Loucy (cell line): ENCODE results near the gene SLC26A9.

Experiments used
- H2AFZ ChIP-seq: fragments of 200-600 bp; sonication (generic); 2 replicates; pipeline ENCODE4 v1.6.0; 2016; ENCODE audit warnings: antibody characterized with exemption, mild to moderate bottlenecking, low read length, moderate library complexity
- H3F3A ChIP-seq: fragments of 200-600 bp; 2 replicates; pipeline ENCODE4 v1.6.0; 2016; ENCODE audit warnings: antibody characterized with exemption, low read depth, mild to moderate bottlenecking
- H3K27me3 ChIP-seq: fragments of 200-600 bp; sonication (generic); 2 replicates; pipeline ENCODE4 v1.6.1; 2014; ENCODE audit warnings: low read length, mild to moderate bottlenecking; ENCODE audit not compliant: insufficient read depth, poor library complexity, severe bottlenecking
- H3K36me3 ChIP-seq: fragments of 200-600 bp; sonication (generic); 2 replicates; pipeline ENCODE4 v1.6.1; 2016; ENCODE audit warnings: low read length; ENCODE audit not compliant: insufficient read depth
- H3K4me1 ChIP-seq: fragments of 200-600 bp; sonication (generic); 2 replicates; pipeline ENCODE4 v1.5.1; 2014; ENCODE audit warnings: low read length, mild to moderate bottlenecking; ENCODE audit not compliant: insufficient read depth, poor library complexity, severe bottlenecking
- H3K4me2 ChIP-seq: fragments of 200-600 bp; sonication (generic); 2 replicates; pipeline ENCODE4 v1.6.0; 2014; ENCODE audit warnings: antibody characterized with exemption, low read length, low read depth, mild to moderate bottlenecking; ENCODE audit not compliant: poor library complexity, severe bottlenecking
- H3K4me3 ChIP-seq: fragments of 200-600 bp; sonication (generic); 2 replicates; pipeline ENCODE4 v1.5.1; 2014; ENCODE audit warnings: low read length, mild to moderate bottlenecking, mixed read lengths; ENCODE audit not compliant: poor library complexity, severe bottlenecking
- H3K79me2 ChIP-seq: fragments of 200-600 bp; sonication (generic); 2 replicates; pipeline ENCODE4 v1.6.1; 2014; ENCODE audit warnings: low read length; ENCODE audit not compliant: insufficient read depth
- H3K9ac ChIP-seq: fragments of 200-600 bp; sonication (generic); 2 replicates; pipeline ENCODE4 v1.6.0; 2014; ENCODE audit warnings: mild to moderate bottlenecking, low read depth, low read length, moderate library complexity; ENCODE audit not compliant: poor library complexity, severe bottlenecking
- H3K9me2 ChIP-seq: fragments of 200-600 bp; sonication (generic); replicated peaks from 2 replicates; pipeline ENCODE4 v1.6.1; 2016; ENCODE audit warnings: low read depth, low read length, mixed read lengths
- H3K9me3 ChIP-seq: fragments of 200-600 bp; sonication (generic); 2 replicates; pipeline ENCODE4 v1.6.1; 2014; ENCODE audit warnings: mild to moderate bottlenecking, antibody characterized with exemption, low read length, low read depth; ENCODE audit not compliant: insufficient read depth
- H4K20me1 ChIP-seq: fragments of 200-600 bp; sonication (generic); 2 replicates; pipeline ENCODE4 v1.6.0; 2014; ENCODE audit warnings: antibody characterized with exemption, low read length, mild to moderate bottlenecking; ENCODE audit not compliant: insufficient read depth, poor library complexity, severe bottlenecking
- EZH2phosphoT487 ChIP-seq: fragments of 200-600 bp; IDR thresholded peaks from 2 replicates; pipeline ENCODE4 v1.6.1; 2018; ENCODE audit warnings: antibody characterized with exemption, mild to moderate bottlenecking, moderate library complexity, borderline replicate concordance
- TF ChIP-seq, protein P1 (sequence below): fragments of 200-600 bp; sonication (generic); conservative IDR thresholded peaks from 2 replicates; pipeline ENCODE4 v1.5.1; 2014; ENCODE audit warnings: mild to moderate bottlenecking, antibody characterized with exemption, low read length

SLC26A9 gene

DNA sequence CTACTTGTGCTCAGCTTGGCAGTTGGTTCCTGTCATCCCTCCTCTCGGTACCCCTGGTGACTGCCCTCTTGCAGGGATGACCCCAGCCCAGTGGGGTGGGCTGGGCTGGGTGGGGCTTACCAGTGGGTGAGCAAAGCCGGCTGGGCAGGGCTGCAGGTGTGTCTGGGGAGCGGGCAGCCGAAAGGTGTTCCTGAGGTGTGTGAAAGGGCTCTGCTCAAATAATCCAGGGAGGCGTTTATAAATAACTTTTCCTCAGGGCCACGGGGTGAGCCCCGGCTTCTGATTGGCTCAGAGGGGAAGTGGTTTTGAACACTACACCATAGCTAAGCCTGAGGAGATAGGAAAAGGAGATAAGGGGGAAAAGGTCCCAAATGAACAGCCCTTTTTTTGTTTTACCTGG is at the start of gene SLC26A9:
TSS of gene SLC26A9 (minus strand) at position 212 of the 400 bp plus-strand sequence. CDS start 7,636 bp downstream, outside the sequence.
- no peaks in the 10 kb centered on the region for H3K36me3 ChIP-seq
- H3K4me2 ChIP-seq = no peak within 1 kb of the TSS
- H3K9me2 ChIP-seq = no peaks in the 10 kb centered on the region
- H2AFZ ChIP-seq = no peak within 1 kb of the TSS
- no peak within 1 kb of the TSS for H3K4me3 ChIP-seq
- no peaks in the 10 kb centered on the region for H3K79me2 ChIP-seq
- no peak within 1 kb of the TSS for H3K9ac ChIP-seq
- peaks cover 16% of the 10 kb centered on the region for H3K4me1 ChIP-seq
- TF ChIP-seq, protein P1, sequence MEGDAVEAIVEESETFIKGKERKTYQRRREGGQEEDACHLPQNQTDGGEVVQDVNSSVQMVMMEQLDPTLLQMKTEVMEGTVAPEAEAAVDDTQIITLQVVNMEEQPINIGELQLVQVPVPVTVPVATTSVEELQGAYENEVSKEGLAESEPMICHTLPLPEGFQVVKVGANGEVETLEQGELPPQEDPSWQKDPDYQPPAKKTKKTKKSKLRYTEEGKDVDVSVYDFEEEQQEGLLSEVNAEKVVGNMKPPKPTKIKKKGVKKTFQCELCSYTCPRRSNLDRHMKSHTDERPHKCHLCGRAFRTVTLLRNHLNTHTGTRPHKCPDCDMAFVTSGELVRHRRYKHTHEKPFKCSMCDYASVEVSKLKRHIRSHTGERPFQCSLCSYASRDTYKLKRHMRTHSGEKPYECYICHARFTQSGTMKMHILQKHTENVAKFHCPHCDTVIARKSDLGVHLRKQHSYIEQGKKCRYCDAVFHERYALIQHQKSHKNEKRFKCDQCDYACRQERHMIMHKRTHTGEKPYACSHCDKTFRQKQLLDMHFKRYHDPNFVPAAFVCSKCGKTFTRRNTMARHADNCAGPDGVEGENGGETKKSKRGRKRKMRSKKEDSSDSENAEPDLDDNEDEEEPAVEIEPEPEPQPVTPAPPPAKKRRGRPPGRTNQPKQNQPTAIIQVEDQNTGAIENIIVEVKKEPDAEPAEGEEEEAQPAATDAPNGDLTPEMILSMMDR = no peak
- no peak for TF ChIP-seq EZH2phosphoT487
- H3K9me3 ChIP-seq = no peaks in the 10 kb centered on the region
- H3F3A ChIP-seq = no peaks in the 10 kb centered on the region
- H4K20me1 ChIP-seq = no peaks in the 10 kb centered on the region
- no peaks in the 10 kb centered on the region for H3K27me3 ChIP-seq

DNA sequence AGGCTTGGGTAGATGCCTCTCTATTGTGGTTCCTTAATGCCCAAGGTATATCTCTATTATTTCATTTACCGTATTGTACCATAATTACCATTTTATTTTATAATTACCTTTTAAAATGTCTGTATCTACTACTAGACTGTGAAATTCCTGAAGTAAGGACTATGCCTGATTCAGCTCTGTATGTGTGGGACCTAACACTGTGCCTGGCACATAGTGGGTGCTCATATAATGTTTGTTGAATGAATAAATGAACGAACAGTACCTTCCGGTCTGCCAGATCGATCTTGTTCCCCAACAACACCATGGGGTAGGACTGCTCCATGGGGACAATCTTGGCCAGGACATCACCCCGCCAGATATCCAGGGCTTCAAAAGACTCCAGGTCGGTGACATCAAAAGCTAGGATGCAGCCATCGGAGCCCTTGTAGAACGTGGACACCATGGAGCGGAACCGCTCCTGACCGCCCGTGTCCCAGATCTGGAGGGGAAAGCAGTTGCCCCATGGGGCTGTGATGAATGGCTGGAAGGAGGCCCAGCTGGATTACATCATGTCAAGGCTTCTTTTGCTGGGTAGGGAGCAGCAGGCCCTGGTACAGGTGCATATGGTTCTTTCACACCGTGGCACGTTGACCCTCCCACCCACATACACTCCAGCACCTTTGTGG is 49.1 kb upstream of the SLC26A9 start:
- Histone ChIP-seq H3K4me1 (peaks cover 18% of the 10 kb centered on the region), H3K4me2 (no peak overlapping the region), H3K36me3 (no peaks in the 10 kb centered on the region), H3K79me2 (no peaks in the 10 kb centered on the region), H3K4me3 (no peak overlapping the region), H3K9me3 (no peaks in the 10 kb centered on the region), H2AFZ (no peak overlapping the region), H3K9ac (no peak overlapping the region), H3K9me2 (no peaks in the 10 kb centered on the region), H3K27me3 (no peaks in the 10 kb centered on the region), H4K20me1 (no peaks in the 10 kb centered on the region), H3F3A (no peaks in the 10 kb centered on the region)
- no peak for TF ChIP-seq EZH2phosphoT487
- TF ChIP-seq, protein P1 = no peak

- H3K4me1 ChIP-seq = peaks cover 18% of the 10 kb centered on the region
- H3K27me3 ChIP-seq = no peaks in the 10 kb centered on the region
- H3F3A ChIP-seq = no peaks in the 10 kb centered on the region
- H3K4me3 ChIP-seq = no peak overlapping the region
- H3K36me3 ChIP-seq = no peaks in the 10 kb centered on the region
- H4K20me1 ChIP-seq = no peaks in the 10 kb centered on the region
- no peak overlapping the region for H2AFZ ChIP-seq
- H3K4me2 ChIP-seq = no peak overlapping the region
- H3K9me2 ChIP-seq = no peaks in the 10 kb centered on the region
- TF ChIP-seq, protein P1 = no peak
- no peak for TF ChIP-seq EZH2phosphoT487
- no peaks in the 10 kb centered on the region for H3K9me3 ChIP-seq
- no peaks in the 10 kb centered on the region for H3K79me2 ChIP-seq
- H3K9ac ChIP-seq = no peak overlapping the region
Observed at GRCh38 chr1:205991237-205991636, 48.0 kb upstream of the SLC26A9 start.
